Type B pancreatic cell (in vitro differentiated cells): ENCODE data around the gene CCDC191. TPM values are rescaled to one million over a fixed set of nuclear protein-coding genes. Genes with fewer than 3 reads are reported as not detected.

ENCODE experiments used
- DNase-seq: peaks from one replicate; pipeline ENCODE4 v3.0.0; 2021; ENCODE audit warnings: mixed read lengths; ENCODE audit not compliant: unreplicated experiment; ENCODE audit errors: extremely low spot score
- H3K27ac Mint-ChIP-seq: 2 replicates; pipeline ENCODE4 v1.8.0; 2021; ENCODE audit warnings: mild to moderate bottlenecking, mixed read lengths
- H3K27me3 Mint-ChIP-seq: 2 replicates; pipeline ENCODE4 v1.8.0; 2021; ENCODE audit warnings: mixed read lengths
- H3K36me3 Mint-ChIP-seq: 2 replicates; pipeline ENCODE4 v1.8.0; 2021; ENCODE audit warnings: mixed read lengths
- H3K4me1 Mint-ChIP-seq: one replicate; pipeline ENCODE4 v1.8.0; 2021; ENCODE audit warnings: mixed read lengths; ENCODE audit not compliant: unreplicated experiment
- H3K4me3 Mint-ChIP-seq: 2 replicates; pipeline ENCODE4 v1.8.0; 2021; ENCODE audit warnings: mild to moderate bottlenecking, mixed read lengths
- H3K9me3 Mint-ChIP-seq: 2 replicates; pipeline ENCODE4 v1.8.0; 2021; ENCODE audit warnings: mixed read lengths
- CTCF ChIP-seq: fragments of 200-600 bp; sonication (generic); conservative IDR thresholded peaks from 2 replicates; pipeline ENCODE4 v1.5.0; 2021; ENCODE audit warnings: antibody characterized with exemption, mild to moderate bottlenecking
- total RNA-seq: library from RNA; stranded (reverse); gene quantifications from 2 replicates; pipeline ENCODE4 v1.2.1, GENCODE V29; 2021; ENCODE audit warnings: low replicate concordance

The CCDC191 gene
- total RNA-seq, 1 donor from 2014 or later, result 8.4 TPM

DNA sequence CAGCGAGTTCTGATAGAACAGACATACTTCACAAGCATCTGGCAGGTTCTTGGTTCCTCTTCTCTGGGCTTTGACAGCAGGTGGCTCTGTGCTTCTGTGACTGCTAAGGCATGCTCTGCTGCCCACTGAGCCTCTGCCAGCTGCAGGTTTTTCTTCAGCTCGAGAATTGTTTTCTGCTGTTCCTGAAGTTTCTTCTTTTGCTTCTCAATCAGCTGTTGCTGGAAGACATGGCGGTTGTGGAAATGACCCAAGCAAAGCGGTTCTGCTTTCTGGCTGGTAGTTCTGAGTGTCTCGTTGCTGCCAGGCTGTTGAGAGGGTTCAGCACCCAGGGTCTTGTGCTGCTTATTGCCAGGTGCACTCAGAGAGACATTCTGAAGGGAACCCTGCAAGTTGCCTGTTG is 50.8 kb downstream of the CCDC191 start:
- peaks cover 13% of the 10 kb centered on the region for H3K36me3 Mint-ChIP-seq
- no peaks in the 10 kb centered on the region for H3K4me1 Mint-ChIP-seq
- H3K9me3 Mint-ChIP-seq, result no peaks in the 10 kb centered on the region
- TF ChIP-seq CTCF, result no peak
- DNase-seq, result no peak
- no peaks in the 10 kb centered on the region for H3K27me3 Mint-ChIP-seq
- no peak overlapping the region for H3K27ac Mint-ChIP-seq
- no peak overlapping the region for H3K4me3 Mint-ChIP-seq

DNA sequence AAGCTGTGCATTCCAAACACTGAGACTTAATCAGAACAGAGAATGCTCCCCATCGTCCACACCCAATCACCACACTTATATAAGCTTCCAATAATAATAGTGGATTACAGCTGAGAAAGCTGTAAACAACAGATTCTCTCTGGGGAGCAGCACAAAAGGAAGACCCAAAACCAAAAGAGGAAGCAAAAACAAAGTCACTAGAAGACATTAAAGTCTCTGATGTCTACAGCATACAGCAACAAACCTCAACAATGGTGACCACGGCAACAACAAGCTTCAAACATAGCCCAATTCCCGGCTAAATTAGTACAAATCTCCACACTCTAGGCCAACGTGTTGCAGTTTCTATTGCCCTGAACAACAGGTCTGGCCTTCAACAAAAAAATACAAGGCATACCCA is 70.8 kb downstream of the CCDC191 start:
- Mint-ChIP-seq H3K9me3 (no peaks in the 10 kb centered on the region), H3K36me3 (peaks cover 6% of the 10 kb centered on the region), H3K4me3 (no peak overlapping the region), H3K4me1 (no peaks in the 10 kb centered on the region), H3K27me3 (no peaks in the 10 kb centered on the region), H3K27ac (no peak overlapping the region)
- no peak for TF ChIP-seq CTCF
- no peak for DNase-seq

- no peak for DNase-seq
- H3K4me1 Mint-ChIP-seq, result no peaks in the 10 kb centered on the region
- no peaks in the 10 kb centered on the region for H3K9me3 Mint-ChIP-seq
- no peak overlapping the region for H3K27ac Mint-ChIP-seq
- no peak for TF ChIP-seq CTCF
- no peak overlapping the region for H3K4me3 Mint-ChIP-seq
- H3K27me3 Mint-ChIP-seq, result no peaks in the 10 kb centered on the region
- H3K36me3 Mint-ChIP-seq, result no peaks in the 10 kb centered on the region
These were observed 72.8 kb downstream of the CCDC191 start for GRCh38 chr3:113983544-113983943.

- no peak overlapping the region for H3K4me3 Mint-ChIP-seq
- no peaks in the 10 kb centered on the region for H3K36me3 Mint-ChIP-seq
- no peak for TF ChIP-seq CTCF
- no peak for DNase-seq
- H3K9me3 Mint-ChIP-seq, result no peaks in the 10 kb centered on the region
- H3K4me1 Mint-ChIP-seq, result no peaks in the 10 kb centered on the region
- no peaks in the 10 kb centered on the region for H3K27me3 Mint-ChIP-seq
- no peak overlapping the region for H3K27ac Mint-ChIP-seq
These were observed 74.5 kb downstream of the CCDC191 start for GRCh38 chr3:113981803-113982202.

DNA sequence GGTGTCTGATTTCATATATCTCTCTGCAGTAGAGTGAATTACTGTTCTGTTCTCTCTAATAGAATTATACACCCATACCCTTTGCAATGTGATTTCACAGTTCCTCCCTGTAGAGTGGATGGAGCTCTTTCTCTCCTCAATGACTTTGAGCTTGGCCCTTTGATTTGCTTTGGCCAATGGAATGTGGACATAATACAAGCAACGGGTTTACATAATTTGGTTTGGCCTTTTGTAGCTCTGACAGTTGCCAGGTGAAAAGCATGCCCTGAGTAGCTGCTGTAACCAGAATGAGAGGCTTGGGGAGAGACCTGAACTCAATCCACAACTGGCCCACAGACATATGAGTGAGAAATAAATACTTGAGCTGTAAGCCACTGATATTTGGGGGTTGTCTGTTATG is 76.4 kb downstream of the CCDC191 start:
- Mint-ChIP-seq H3K36me3 (peaks cover under 1% of the 10 kb centered on the region), H3K9me3 (peaks cover under 1% of the 10 kb centered on the region), H3K4me1 (no peaks in the 10 kb centered on the region), H3K27ac (no peak overlapping the region), H3K4me3 (no peak overlapping the region), H3K27me3 (no peaks in the 10 kb centered on the region)
- no peak for DNase-seq
- no peak for TF ChIP-seq CTCF

DNA sequence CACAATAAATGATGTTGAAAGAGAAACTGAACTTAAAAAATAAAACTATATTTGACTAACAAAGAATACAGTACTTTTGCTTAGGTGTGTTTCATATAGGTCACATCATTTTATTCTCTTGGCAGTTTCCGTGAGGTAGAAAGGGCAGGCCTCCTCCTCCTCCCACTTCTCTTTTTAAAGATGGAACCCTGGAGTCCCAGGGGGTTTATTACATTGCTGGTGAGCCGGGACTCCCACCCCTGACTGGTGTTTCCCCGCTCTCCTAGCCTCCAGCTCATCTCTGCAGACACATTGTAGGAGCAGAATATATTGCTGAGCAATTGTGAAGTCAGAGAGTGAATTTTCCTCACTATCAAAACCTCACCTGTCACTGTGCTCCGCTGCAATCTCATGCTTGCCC is 78.5 kb downstream of the CCDC191 start:
- no peak overlapping the region for H3K27ac Mint-ChIP-seq
- no peaks in the 10 kb centered on the region for H3K27me3 Mint-ChIP-seq
- H3K4me1 Mint-ChIP-seq, result no peaks in the 10 kb centered on the region
- peaks cover 10% of the 10 kb centered on the region for H3K36me3 Mint-ChIP-seq
- no peak for DNase-seq
- H3K9me3 Mint-ChIP-seq, result peaks cover 11% of the 10 kb centered on the region
- no peak for TF ChIP-seq CTCF
- H3K4me3 Mint-ChIP-seq, result no peak overlapping the region
